Nephron progenitor cell (in vitro differentiated cells): ENCODE measurements around the gene HPCAL1.

Experiments used
- DNase-seq: peaks from one replicate; pipeline ENCODE4 v3.0.0; 2021
- H3K27ac Mint-ChIP-seq: 2 replicates; pipeline ENCODE4 v1.8.0; 2021; ENCODE audit warnings: mild to moderate bottlenecking, moderate library complexity, mixed read lengths
- H3K27me3 Mint-ChIP-seq: 2 replicates; pipeline ENCODE4 v1.8.0; 2021; ENCODE audit warnings: mild to moderate bottlenecking, low read depth, mixed read lengths; ENCODE audit not compliant: poor library complexity
- H3K36me3 Mint-ChIP-seq: 2 replicates; pipeline ENCODE4 v1.8.0; 2021; ENCODE audit warnings: low read depth, mixed read lengths
- H3K4me1 Mint-ChIP-seq: 2 replicates; pipeline ENCODE4 v1.8.0; 2021; ENCODE audit warnings: mixed read lengths
- H3K4me3 Mint-ChIP-seq: 2 replicates; pipeline ENCODE4 v1.8.0; 2021; ENCODE audit warnings: mild to moderate bottlenecking, moderate library complexity, mixed read lengths
- H3K9me3 Mint-ChIP-seq: 2 replicates; pipeline ENCODE4 v1.8.0; 2021; ENCODE audit warnings: mild to moderate bottlenecking, moderate library complexity, mixed read lengths
- CTCF ChIP-seq: fragments of 200-600 bp; sonication (generic); IDR thresholded peaks from 2 replicates; pipeline ENCODE4 v1.5.0; 2021; ENCODE audit warnings: antibody characterized with exemption

The HPCAL1 gene

GRCh38 chr2:10406491-10407188 is 103.9 kb downstream of the HPCAL1 start:
- Mint-ChIP-seq H3K27me3 (peaks cover 19% of the 10 kb centered on the region), H3K27ac (no peak overlapping the region), H3K4me1 (peaks cover 52% of the 10 kb centered on the region), H3K4me3 (no peak overlapping the region), H3K9me3 (no peaks in the 10 kb centered on the region), H3K36me3 (no peaks in the 10 kb centered on the region)
- no peak for DNase-seq
- TF ChIP-seq CTCF, result no peak

GRCh38 chr2:10407432-10407831 is 104.7 kb downstream of the HPCAL1 start:
- peaks cover 52% of the 10 kb centered on the region for H3K4me1 Mint-ChIP-seq
- no peak overlapping the region for H3K27ac Mint-ChIP-seq

GRCh38 chr2:10407841-10408648 is 105.3 kb downstream of the HPCAL1 start:
- TF ChIP-seq CTCF, result no peak
- peaks cover 3% of the 10 kb centered on the region for H3K9me3 Mint-ChIP-seq
- H3K4me1 Mint-ChIP-seq, result peaks cover 52% of the 10 kb centered on the region
- no peak for DNase-seq
- peak overlapping the region; percentile 12 for H3K27ac Mint-ChIP-seq
- no peak overlapping the region for H3K4me3 Mint-ChIP-seq
- H3K27me3 Mint-ChIP-seq, result peaks cover 19% of the 10 kb centered on the region
- H3K36me3 Mint-ChIP-seq, result peaks cover 9% of the 10 kb centered on the region

More at GRCh38 chr2:10407432-10407831, 104.7 kb downstream of the HPCAL1 start:
- TF ChIP-seq CTCF, result no peak
- H3K9me3 Mint-ChIP-seq, result no peaks in the 10 kb centered on the region
- no peak for DNase-seq
- peaks cover 19% of the 10 kb centered on the region for H3K27me3 Mint-ChIP-seq
- no peak overlapping the region for H3K4me3 Mint-ChIP-seq
- H3K36me3 Mint-ChIP-seq, result peaks cover 3% of the 10 kb centered on the region

GRCh38 chr2:10408649-10409579 is 106.2 kb downstream of the HPCAL1 start:
- TF ChIP-seq CTCF, result peak; percentile 96
- peaks cover 54% of the 10 kb centered on the region for H3K4me1 Mint-ChIP-seq
- peaks cover 19% of the 10 kb centered on the region for H3K27me3 Mint-ChIP-seq
- peak; percentile 86 for DNase-seq
- no peak overlapping the region for H3K27ac Mint-ChIP-seq
- peaks cover 9% of the 10 kb centered on the region for H3K36me3 Mint-ChIP-seq
- peaks cover 3% of the 10 kb centered on the region for H3K9me3 Mint-ChIP-seq
- H3K4me3 Mint-ChIP-seq, result no peak overlapping the region

GRCh38 chr2:10410001-10410822 is 107.5 kb downstream of the HPCAL1 start:
- H3K36me3 Mint-ChIP-seq, result peaks cover 9% of the 10 kb centered on the region
- H3K9me3 Mint-ChIP-seq, result peaks cover 3% of the 10 kb centered on the region
- no peak for DNase-seq
- peaks cover 18% of the 10 kb centered on the region for H3K27me3 Mint-ChIP-seq
- H3K27ac Mint-ChIP-seq, result no peak overlapping the region
- peaks cover 47% of the 10 kb centered on the region for H3K4me1 Mint-ChIP-seq
- H3K4me3 Mint-ChIP-seq, result no peak overlapping the region
- TF ChIP-seq CTCF, result no peak
